Left lung (tissue), 10 donors: ENCODE results near the gene CMIP. TPM values are rescaled to one million over a fixed set of nuclear protein-coding genes. Genes with fewer than 3 reads are reported as not detected.

Source experiments
- ATAC-seq: fragments of 200-7000 bp; cut with Tn5 transposase; one replicate; pipeline ENCODE4 v1.9.1; 2020; ENCODE audit warnings: moderate library complexity
- DNase-seq, 4 donors: peaks; one replicate each; pipeline ENCODE4 v3.0.0-alpha.2; 2013 to 2020
- H3K27ac ChIP-seq, 2 donors: fragments of 200-600 bp; sonication (generic) in 1 of 2; one replicate each; pipeline versions ENCODE4 v1.5.0 to v1.8.0; 2020 to 2021
- H3K27me3 ChIP-seq, 2 donors: fragments of 200-600 bp; sonication (generic) in 1 of 2; one replicate each; pipeline versions ENCODE4 v1.5.0 to v1.8.0; 2020 to 2021
- H3K36me3 ChIP-seq, 2 donors: fragments of 200-600 bp; sonication (generic) in 1 of 2; one replicate each; pipeline versions ENCODE4 v1.5.0 to v1.8.0; 2020 to 2021
- H3K4me1 ChIP-seq, 2 donors: fragments of 200-600 bp; one replicate each; pipeline ENCODE4 v1.8.0; 2021
- H3K4me3 ChIP-seq, 2 donors: fragments of 200-600 bp; sonication (generic) in 1 of 2; one replicate each; pipeline versions ENCODE4 v1.5.0 to v1.8.0; 2020 to 2021; ENCODE audit warnings: mild to moderate bottlenecking in 1 of 2
- H3K9me3 ChIP-seq, 2 donors: fragments of 200-600 bp; sonication (generic) in 1 of 2; one replicate each; pipeline versions ENCODE4 v1.5.0 to v1.8.0; 2020 to 2021
- CTCF ChIP-seq, 2 donors: fragments of 200-600 bp; sonication (generic) in 1 of 2; IDR thresholded peaks; one replicate each; pipeline versions ENCODE4 v1.5.0 to v1.8.0; 2021; ENCODE audit warnings: antibody characterized with exemption in 2 of 2
- intact Hi-C, 2 donors: fragments of 100-400 bp; cut with DNase I; formaldehyde crosslinking; loops; one replicate each; pipeline versions ENCODE4 v1.11.2 to v1.14.2; 2022
- polyA plus RNA-seq, 6 donors: library from polyadenylated mRNA; unstranded; fragments of 120-200 nt; gene quantifications; one replicate each; pipeline ENCODE4 v1.2.1, GENCODE V29; 2013; ENCODE audit not compliant: insufficient read length in 6 of 6
- total RNA-seq, 2 donors: library from RNA; stranded (reverse); fragmentation: NEBNext Ultra II Directional; extraction: Animal tissue kit (Norgen Biotek cat#: 25700); gene quantifications; one replicate each; pipeline ENCODE4 v1.2.1, GENCODE V29; 2021
- donor health status: DM: no; HTN: yes; CAD: no.
- donor health status: DM: no; HTN: no; CAD: no.

CMIP gene
- total and polyA plus RNA-seq, 8 donors = 35.3 to 55.8 (median 40.4) TPM

GRCh38 chr16:81587626-81588160, 143.1 kb downstream of the CMIP start:
- intact Hi-C loops = no loop called here
- Histone ChIP-seq H3K27ac (no peak overlapping the region), H3K36me3 (peaks cover 0 to 5% of the 10 kb centered on the region in 2 donors), H3K9me3 (no peaks in the 10 kb centered on the region), H3K4me3 (no peak overlapping the region), H3K4me1 (peaks cover 11 to 26% of the 10 kb centered on the region in 2 donors), H3K27me3 (no peaks in the 10 kb centered on the region)
- ATAC-seq = no peak
- no peak for DNase-seq
- TF ChIP-seq CTCF (IDR thresholded peaks at IDR 0.05) = no peak

GRCh38 chr16:81588326-81589081, 143.9 kb downstream of the CMIP start:
- no peaks in the 10 kb centered on the region for H3K27me3 ChIP-seq
- peaks cover 0 to 5% of the 10 kb centered on the region in 2 donors for H3K36me3 ChIP-seq
- DNase-seq (no peak), ATAC-seq (no peak)
- no peak for TF ChIP-seq CTCF (IDR thresholded peaks at IDR 0.05)
- no peaks in the 10 kb centered on the region for H3K9me3 ChIP-seq
- intact Hi-C loops = no loop called here
- peaks cover 3 to 18% of the 10 kb centered on the region in 2 donors for H3K4me1 ChIP-seq
- H3K4me3 ChIP-seq = no peak overlapping the region
- H3K27ac ChIP-seq = no peak overlapping the region

GRCh38 chr16:81589975-81590650, 145.5 kb downstream of the CMIP start:
- H3K27me3 ChIP-seq = no peaks in the 10 kb centered on the region
- intact Hi-C loops = no loop called here
- peaks cover 0 to 3% of the 10 kb centered on the region in 2 donors for H3K4me1 ChIP-seq
- TF ChIP-seq CTCF (IDR thresholded peaks at IDR 0.05) = no peak
- DNase-seq (no peak), ATAC-seq (no peak)
- H3K36me3 ChIP-seq = no peaks in the 10 kb centered on the region
- H3K9me3 ChIP-seq = no peaks in the 10 kb centered on the region
- no peak overlapping the region for H3K4me3 ChIP-seq
- no peak overlapping the region for H3K27ac ChIP-seq

- Histone ChIP-seq H3K4me1 (no peaks in the 10 kb centered on the region), H3K27me3 (no peaks in the 10 kb centered on the region), H3K9me3 (no peaks in the 10 kb centered on the region), H3K4me3 (no peak overlapping the region), H3K36me3 (no peaks in the 10 kb centered on the region), H3K27ac (no peak overlapping the region)
- intact Hi-C loops = no loop called here
- no peak for TF ChIP-seq CTCF (IDR thresholded peaks at IDR 0.05)
- ATAC-seq = no peak
- no peak for DNase-seq
These were observed 146.3 kb downstream of the CMIP start for GRCh38 chr16:81590714-81591544.
